Measurements from ENCODE around the gene CFAP45.

DNA sequence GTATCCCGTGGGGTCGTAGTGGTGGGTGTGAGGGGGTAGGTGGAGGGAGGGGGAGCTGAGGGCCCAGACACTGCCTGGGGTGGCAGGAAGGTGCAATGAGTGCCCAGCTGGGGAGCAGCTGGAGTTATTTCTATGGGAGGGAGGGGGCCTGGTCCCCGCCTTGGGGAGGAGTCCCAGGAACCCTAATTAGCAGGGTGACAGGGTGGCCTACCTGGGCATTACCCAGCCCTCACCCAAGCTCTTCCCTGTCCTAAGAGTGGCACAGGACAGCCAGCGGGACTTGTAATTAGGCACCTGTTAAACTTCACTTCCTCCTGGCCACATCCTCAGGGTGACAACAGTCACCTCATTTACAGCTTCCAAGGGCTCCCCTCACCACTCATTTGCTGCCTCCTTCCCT is 37.4 kb downstream of the CFAP45 start, which contains the start of gene VSIG8:
- no peak for TF ChIP-seq POLR2A (IDR thresholded peaks at IDR 0.05)
- TF ChIP-seq, protein P1, sequence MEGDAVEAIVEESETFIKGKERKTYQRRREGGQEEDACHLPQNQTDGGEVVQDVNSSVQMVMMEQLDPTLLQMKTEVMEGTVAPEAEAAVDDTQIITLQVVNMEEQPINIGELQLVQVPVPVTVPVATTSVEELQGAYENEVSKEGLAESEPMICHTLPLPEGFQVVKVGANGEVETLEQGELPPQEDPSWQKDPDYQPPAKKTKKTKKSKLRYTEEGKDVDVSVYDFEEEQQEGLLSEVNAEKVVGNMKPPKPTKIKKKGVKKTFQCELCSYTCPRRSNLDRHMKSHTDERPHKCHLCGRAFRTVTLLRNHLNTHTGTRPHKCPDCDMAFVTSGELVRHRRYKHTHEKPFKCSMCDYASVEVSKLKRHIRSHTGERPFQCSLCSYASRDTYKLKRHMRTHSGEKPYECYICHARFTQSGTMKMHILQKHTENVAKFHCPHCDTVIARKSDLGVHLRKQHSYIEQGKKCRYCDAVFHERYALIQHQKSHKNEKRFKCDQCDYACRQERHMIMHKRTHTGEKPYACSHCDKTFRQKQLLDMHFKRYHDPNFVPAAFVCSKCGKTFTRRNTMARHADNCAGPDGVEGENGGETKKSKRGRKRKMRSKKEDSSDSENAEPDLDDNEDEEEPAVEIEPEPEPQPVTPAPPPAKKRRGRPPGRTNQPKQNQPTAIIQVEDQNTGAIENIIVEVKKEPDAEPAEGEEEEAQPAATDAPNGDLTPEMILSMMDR (IDR thresholded peaks at IDR 0.05) = no peak

Measured in thyroid gland (tissue), 4 donors.